HCT116 (cell line): ENCODE data around the gene MCF2L. TPM values are rescaled to one million over a fixed set of nuclear protein-coding genes. Genes with fewer than 3 reads are reported as not detected.

ENCODE experiments used
- ATAC-seq: fragments of 200-7000 bp; cut with Tn5 transposase; 2 replicates; pipeline ENCODE4 v1.9.1; 2020; ENCODE audit warnings: mild to moderate bottlenecking, moderate library complexity
- BruUV-seq: library from RNA; stranded (reverse); fragments of 400-500 nt; replicated peaks from 2 replicates; lab custom pipeline; 2021; lab: Mats Ljungman, UMichigan
- CTCF ChIA-PET: fragments of 300-600 bp; sonication (Branson Sonifier 250); formaldehyde crosslinking; loops from one replicate; lab custom pipeline; 2021; ENCODE audit warnings: antibody characterized with exemption; lab: Charles Lee
- POLR2A ChIA-PET: fragments of 300-600, 350-600 bp; sonication (Branson Sonifier 250); formaldehyde crosslinking; loops from one replicate; lab custom pipeline; 2021; ENCODE audit warnings: antibody characterized with exemption; lab: Charles Lee
- RAD21 ChIA-PET, 2 experiments: fragments of 300-600 bp; sonication (Branson Sonifier 250); formaldehyde crosslinking; loops; one replicate each; lab custom pipeline; 2023; ENCODE audit warnings: low total read pairs in 2 of 2; ENCODE audit not compliant: uncharacterized antibody in 2 of 2, unreplicated experiment in 2 of 2, low non-redundant PET in 1 of 2; lab: Charles Lee
- DNase-seq: peaks from one replicate; pipeline ENCODE4 v3.0.0-alpha.2; 2010; ENCODE audit warnings: low read depth, low spot score
- H2AFZ ChIP-seq: fragments of 200-600 bp; shearing (Covaris generic), sonication (generic); 2 replicates; pipeline ENCODE4 v1.6.1; 2017; ENCODE audit warnings: low read depth, mixed run types, mixed read lengths, antibody characterized with exemption, low read length; ENCODE audit not compliant: poor library complexity, severe bottlenecking
- H3K27ac ChIP-seq: 2 replicates; pipeline ENCODE4 v1.5.1; 2012; ENCODE audit warnings: low read depth, low read length
- H3K27me3 ChIP-seq: fragments of 200-600 bp; sonication (generic); 2 replicates; pipeline ENCODE4 v1.6.1; 2016; ENCODE audit warnings: mixed run types, low read length, mixed read lengths; ENCODE audit not compliant: insufficient read depth
- H3K36me3 ChIP-seq, 2 experiments: fragments of 200-500 bp in 1 of 2; fragments of 200-600 bp in 1 of 2; sonication (Bioruptor generic) in 1 of 2; sonication (generic) in 1 of 2; 2 replicates each; pipeline versions ENCODE4 v1.5.1 to v1.6.1; 2014 to 2016; ENCODE audit warnings: low read length in 2 of 2, inconsistent platforms in 1 of 2, mixed read lengths in 1 of 2, mixed run types in 1 of 2; ENCODE audit not compliant: insufficient read depth in 2 of 2, control insufficient read depth in 1 of 2
- H3K4me1 ChIP-seq, 2 experiments: fragments of 200-600 bp in 1 of 2; sonication (generic) in 1 of 2; 2 replicates each; pipeline versions ENCODE4 v1.5.1 to v1.6.1; 2012 to 2017; ENCODE audit warnings: low read length in 2 of 2, inconsistent platforms in 1 of 2, mild to moderate bottlenecking in 1 of 2, mixed read lengths in 1 of 2, mixed run types in 1 of 2, moderate library complexity in 1 of 2; ENCODE audit not compliant: insufficient read depth in 2 of 2, control insufficient read depth in 1 of 2
- H3K4me2 ChIP-seq: fragments of 200-600 bp; sonication (generic); 2 replicates; pipeline ENCODE4 v1.6.1; 2017; ENCODE audit warnings: mixed run types, low read length, mixed read lengths
- H3K4me3 ChIP-seq, 2 experiments: fragments of 200-600 bp in 1 of 2; sonication (generic) in 1 of 2; replicated peaks in 1 of 2; 2 replicates each; pipeline ENCODE4 v1.5.1; 2011 to 2016; ENCODE audit warnings: low read length in 2 of 2, control low read depth in 1 of 2, low read depth in 1 of 2, mild to moderate bottlenecking in 1 of 2, mixed read lengths in 1 of 2, mixed run types in 1 of 2
- H3K79me2 ChIP-seq: fragments of 200-600 bp; sonication (generic); 2 replicates; pipeline ENCODE4 v1.6.1; 2017; ENCODE audit warnings: mild to moderate bottlenecking, mixed run types, low read length, moderate library complexity, mixed read lengths; ENCODE audit not compliant: insufficient read depth
- H3K9ac ChIP-seq: fragments of 200-600 bp; sonication (generic); 2 replicates; pipeline ENCODE4 v1.6.1; 2016; ENCODE audit warnings: low read length, mixed read lengths
- H3K9me2 ChIP-seq: fragments of 200-600 bp; sonication (generic), shearing (Covaris generic); 2 replicates; pipeline ENCODE4 v1.6.1; 2017; ENCODE audit warnings: mixed run types, mild to moderate bottlenecking, moderate library complexity; ENCODE audit not compliant: insufficient read depth
- H3K9me3 ChIP-seq, 2 experiments: fragments of 200-500 bp in 1 of 2; fragments of 200-600 bp in 1 of 2; sonication (Bioruptor generic) in 1 of 2; sonication (generic) in 1 of 2; 2 replicates each; pipeline ENCODE4 v1.6.1; 2014 to 2017; ENCODE audit warnings: low read length in 2 of 2, mixed read lengths in 2 of 2, inconsistent platforms in 1 of 2, low read depth in 1 of 2, mild to moderate bottlenecking in 1 of 2, mixed run types in 1 of 2, moderate library complexity in 1 of 2; ENCODE audit not compliant: control insufficient read depth in 1 of 2, insufficient read depth in 1 of 2
- H4K20me1 ChIP-seq: fragments of 200-600 bp; sonication (generic), shearing (Covaris generic); 2 replicates; pipeline ENCODE4 v1.6.1; 2017; ENCODE audit warnings: mixed run types, mild to moderate bottlenecking, moderate library complexity; ENCODE audit not compliant: insufficient read depth
- CBX3 ChIP-seq: IDR thresholded peaks from 2 replicates; pipeline ENCODE4 v1.6.1; 2012; ENCODE audit warnings: low read depth
- CEBPB ChIP-seq: IDR thresholded peaks from 2 replicates; pipeline ENCODE4 v1.6.1; 2012; ENCODE audit warnings: low read depth
- EGR1 ChIP-seq: IDR thresholded peaks from 2 replicates; pipeline ENCODE4 v1.6.1; 2012; ENCODE audit warnings: low read depth
- ELF1 ChIP-seq: IDR thresholded peaks from 2 replicates; pipeline ENCODE4 v1.6.1; 2012; ENCODE audit warnings: low read depth, borderline replicate concordance
- EZH2 ChIP-seq: fragments of 200-600 bp; sonication (generic); IDR thresholded peaks from 2 replicates; pipeline ENCODE4 v1.6.1; 2017; ENCODE audit warnings: antibody characterized with exemption, mixed run types
- FOSL1 ChIP-seq: IDR thresholded peaks from 2 replicates; pipeline ENCODE4 v1.6.1; 2012; ENCODE audit warnings: low read depth
- POLR2AphosphoS5 ChIP-seq: IDR thresholded peaks from 2 replicates; pipeline ENCODE4 v1.6.1; 2011; ENCODE audit warnings: mild to moderate bottlenecking, low read depth, low read length, moderate library complexity
- SP1 ChIP-seq: IDR thresholded peaks from 2 replicates; pipeline ENCODE4 v1.6.1; 2012; ENCODE audit warnings: low read depth
- TCF7L2 ChIP-seq: IDR thresholded peaks from 2 replicates; pipeline ENCODE4 v1.7.0; 2011; ENCODE audit warnings: borderline replicate concordance, inconsistent platforms; ENCODE audit not compliant: insufficient read depth, insufficient read length; ENCODE audit errors: extremely low read depth
- YY1 ChIP-seq: IDR thresholded peaks from 2 replicates; pipeline ENCODE4 v1.6.1; 2011; ENCODE audit warnings: low read length, low read depth, moderate library complexity, mild to moderate bottlenecking; ENCODE audit not compliant: insufficient replicate concordance; ENCODE audit errors: extremely low read depth
- ZFX ChIP-seq: fragments of 450-650 bp; IDR thresholded peaks from 2 replicates; pipeline ENCODE4 v1.6.1; 2017
- intact Hi-C: fragments of 100-400 bp; cut with micrococcal nuclease; formaldehyde crosslinking; loops from 2 replicates; pipeline ENCODE4 v1.10.0; 2022
- total RNA-seq: library from RNA; stranded (reverse); gene quantifications from one replicate; pipeline ENCODE4 v1.2.1, GENCODE V29; 2021; ENCODE audit not compliant: unreplicated experiment
- TF ChIP-seq, protein P1 (sequence below), 3 experiments: fragments of 200-600 bp in 1 of 3; sonication (generic) in 1 of 3; IDR thresholded peaks in 2 of 3; conservative IDR thresholded peaks in 1 of 3; 2 replicates each; pipeline ENCODE4 v1.5.1; 2012 to 2017; ENCODE audit warnings: low read depth in 2 of 3, low read length in 2 of 3, antibody characterized with exemption in 1 of 3, borderline replicate concordance in 1 of 3, control low read depth in 1 of 3, mild to moderate bottlenecking in 1 of 3, mixed read lengths in 1 of 3, mixed run types in 1 of 3, moderate library complexity in 1 of 3; ENCODE audit not compliant: insufficient read depth in 1 of 3

The MCF2L gene
- total RNA-seq, 1 experiment from 2014 or later, result 19.3 TPM

DNA sequence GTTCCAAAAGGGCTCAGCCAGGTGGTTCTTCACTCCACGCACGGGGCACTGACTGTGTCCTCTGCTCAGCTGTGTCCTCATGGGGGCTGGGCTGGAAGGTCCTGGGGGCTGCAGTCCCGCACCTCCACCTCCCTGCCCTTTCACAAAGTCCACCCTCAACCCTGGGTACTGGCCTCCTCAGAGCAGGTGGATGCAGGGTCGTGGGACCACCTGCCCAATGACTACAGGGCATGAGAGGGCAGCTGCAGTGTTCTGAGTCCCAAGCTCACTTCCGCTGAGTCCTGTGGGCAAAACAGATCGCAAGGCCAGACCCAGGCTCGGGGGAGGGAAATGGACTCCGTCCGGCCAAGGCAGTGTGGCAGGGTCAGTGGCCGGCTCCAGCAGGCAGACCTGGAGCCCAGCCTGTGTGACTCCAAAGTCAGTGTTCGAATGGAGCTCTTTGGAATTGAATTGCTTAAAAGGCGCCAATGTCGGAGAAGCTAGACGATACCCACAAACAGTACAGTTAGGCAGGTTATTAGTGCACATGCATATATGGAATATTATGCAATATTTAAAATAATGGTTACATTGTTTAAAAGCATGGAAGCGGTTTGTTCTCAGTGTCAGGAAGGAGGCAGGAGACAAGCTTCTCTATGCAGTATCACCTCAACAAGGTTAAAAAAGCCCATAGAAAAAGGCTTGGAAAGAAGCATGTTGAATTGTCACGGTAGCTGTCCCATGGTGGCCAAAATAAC is 54.8 kb downstream of the MCF2L start:
- no peak overlapping the region for H3K4me3 ChIP-seq
- no peaks in the 10 kb centered on the region for H3K9me3 ChIP-seq
- TF ChIP-seq FOSL1 (no peak), TCF7L2 (no peak), ELF1 (no peak), EGR1 (no peak), POLR2AphosphoS5 (no peak)
- peaks cover 5 to 17% of the 10 kb centered on the region in 2 experiments for H3K4me1 ChIP-seq
- DNase-seq, result no peak
- RAD21 ChIA-PET, result no interaction called here
- intact Hi-C loops, result no loop called here
- POLR2A ChIA-PET, result no interaction called here
- CTCF ChIA-PET, result no interaction called here
- H3K9me2 ChIP-seq, result no peaks in the 10 kb centered on the region
- no peak for ATAC-seq
- no peak overlapping the region for H3K27ac ChIP-seq
- H2AFZ ChIP-seq, result no peak overlapping the region
- H3K4me2 ChIP-seq, result no peak overlapping the region
- no TSS peak for BruUV-seq
- no peaks in the 10 kb centered on the region for H3K36me3 ChIP-seq
- no peaks in the 10 kb centered on the region for H3K27me3 ChIP-seq
- H3K79me2 ChIP-seq, result no peaks in the 10 kb centered on the region
- no peak overlapping the region for H3K9ac ChIP-seq
- no peaks in the 10 kb centered on the region for H4K20me1 ChIP-seq

DNA sequence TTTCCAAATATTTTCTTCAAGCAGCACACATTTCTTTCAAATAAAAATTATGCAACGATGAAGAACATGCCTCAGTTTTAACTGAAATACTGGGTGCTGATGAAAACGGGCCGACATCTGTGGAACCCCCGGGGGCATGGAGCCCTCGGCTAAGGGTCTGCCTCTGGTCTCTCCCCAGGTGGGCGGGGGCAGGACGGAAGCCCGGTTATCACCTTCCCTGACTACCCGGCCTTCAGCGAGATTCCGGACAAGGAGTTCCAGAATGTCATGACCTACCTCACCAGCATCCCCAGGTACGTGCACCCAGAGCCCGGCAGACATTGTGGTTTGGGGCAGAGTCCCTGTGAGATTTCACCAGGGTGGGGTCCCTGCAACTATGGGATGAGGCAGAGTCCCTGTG is 55.5 kb downstream of the MCF2L start:
- ChIA-PET RAD21 (no interaction called here), POLR2A (no interaction called here), CTCF (no interaction called here)
- Histone ChIP-seq H3K27me3 (no peaks in the 10 kb centered on the region), H4K20me1 (no peaks in the 10 kb centered on the region), H3K36me3 (no peaks in the 10 kb centered on the region), H3K9me2 (no peaks in the 10 kb centered on the region), H3K9me3 (no peaks in the 10 kb centered on the region), H3K27ac (no peak overlapping the region), H3K9ac (no peak overlapping the region), H3K4me3 (no peak overlapping the region), H3K79me2 (no peaks in the 10 kb centered on the region), H2AFZ (no peak overlapping the region), H3K4me2 (no peak overlapping the region), H3K4me1 (peaks cover 5 to 17% of the 10 kb centered on the region in 2 experiments)
- intact Hi-C loops, result no loop called here
- TF ChIP-seq EGR1, result no peak
- TF ChIP-seq, protein P1, sequence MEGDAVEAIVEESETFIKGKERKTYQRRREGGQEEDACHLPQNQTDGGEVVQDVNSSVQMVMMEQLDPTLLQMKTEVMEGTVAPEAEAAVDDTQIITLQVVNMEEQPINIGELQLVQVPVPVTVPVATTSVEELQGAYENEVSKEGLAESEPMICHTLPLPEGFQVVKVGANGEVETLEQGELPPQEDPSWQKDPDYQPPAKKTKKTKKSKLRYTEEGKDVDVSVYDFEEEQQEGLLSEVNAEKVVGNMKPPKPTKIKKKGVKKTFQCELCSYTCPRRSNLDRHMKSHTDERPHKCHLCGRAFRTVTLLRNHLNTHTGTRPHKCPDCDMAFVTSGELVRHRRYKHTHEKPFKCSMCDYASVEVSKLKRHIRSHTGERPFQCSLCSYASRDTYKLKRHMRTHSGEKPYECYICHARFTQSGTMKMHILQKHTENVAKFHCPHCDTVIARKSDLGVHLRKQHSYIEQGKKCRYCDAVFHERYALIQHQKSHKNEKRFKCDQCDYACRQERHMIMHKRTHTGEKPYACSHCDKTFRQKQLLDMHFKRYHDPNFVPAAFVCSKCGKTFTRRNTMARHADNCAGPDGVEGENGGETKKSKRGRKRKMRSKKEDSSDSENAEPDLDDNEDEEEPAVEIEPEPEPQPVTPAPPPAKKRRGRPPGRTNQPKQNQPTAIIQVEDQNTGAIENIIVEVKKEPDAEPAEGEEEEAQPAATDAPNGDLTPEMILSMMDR (IDR thresholded peaks at IDR 0.05 in 2 of 3, conservative IDR thresholded peaks at IDR 0.05 in 1 of 3; ENCODE audit: borderline replicate concordance in 1 of 3, insufficient read depth in 1 of 3, low read depth in 2 of 3, low read length in 2 of 3), result no peak
- TF ChIP-seq EZH2, result no peak
- TF ChIP-seq CBX3, result no peak
- no peak for TF ChIP-seq SP1
- no peak for TF ChIP-seq YY1
- no peak for TF ChIP-seq FOSL1
- TF ChIP-seq POLR2AphosphoS5, result no peak
- TF ChIP-seq ELF1, result no peak
- TF ChIP-seq ZFX, result no peak
- no peak for TF ChIP-seq CEBPB
- DNase-seq (no peak), ATAC-seq (no peak)
- no TSS peak for BruUV-seq
